CD4-positive, alpha-beta memory T cell (primary cell): ENCODE data around the gene ASNSD1. TPM values are rescaled to one million over a fixed set of nuclear protein-coding genes. Genes with fewer than 3 reads are reported as not detected.
A peak's percentile ranks its signal among the peaks of the same experiment; 100 is the strongest.
"Not testable (repeated sequence)": the region's sequence is repeated elsewhere in the genome, so short reads cannot be mapped to it uniquely, and the experiment has no call there.

Experiments used
- CTCF ChIA-PET: fragments of 350-600 bp; sonication (Branson Sonifier 250); formaldehyde crosslinking; loops from one replicate; lab custom pipeline; 2021; ENCODE audit warnings: inconsistent platforms; ENCODE audit not compliant: partially characterized antibody; lab: Charles Lee
- POLR2A ChIA-PET: fragments of 350-600 bp; sonication (Branson Sonifier 250); formaldehyde crosslinking; loops from one replicate; lab custom pipeline; 2021; ENCODE audit not compliant: partially characterized antibody; lab: Charles Lee
- DNase-seq, 5 donors: peaks; one replicate each; pipeline versions ENCODE4 v3.0.0 to v3.0.0-alpha.2; 2020 to 2022; ENCODE audit warnings: mixed read lengths in 1 of 5
- H3K27ac ChIP-seq: one replicate; pipeline ENCODE4 v1.7.0; 2013; ENCODE audit warnings: low read depth, low read length
- H3K27me3 ChIP-seq: 2 replicates; pipeline ENCODE4 v1.7.0; 2013; ENCODE audit warnings: mild to moderate bottlenecking, low read length, moderate library complexity; ENCODE audit not compliant: insufficient read depth
- H3K36me3 ChIP-seq: 2 replicates; pipeline ENCODE4 v1.7.0; 2013; ENCODE audit warnings: mild to moderate bottlenecking, low read length, moderate library complexity; ENCODE audit not compliant: insufficient read depth
- H3K4me1 ChIP-seq: 2 replicates; pipeline ENCODE4 v1.7.0; 2013; ENCODE audit warnings: mild to moderate bottlenecking, low read length, moderate library complexity; ENCODE audit not compliant: insufficient read depth
- H3K4me3 ChIP-seq, 2 donors: one replicate each; pipeline ENCODE4 v1.7.0; 2013; ENCODE audit warnings: low read length in 2 of 2, mild to moderate bottlenecking in 1 of 2
- H3K9me3 ChIP-seq, 2 donors: one replicate each; pipeline ENCODE4 v1.7.0; 2013; ENCODE audit warnings: low read length in 2 of 2, control low read depth in 1 of 2; ENCODE audit not compliant: control insufficient read depth in 1 of 2
- H3K27ac Mint-ChIP-seq, 7 donors: one replicate each; pipeline ENCODE4 v1.8.0; 2020 to 2021; ENCODE audit warnings: mixed read lengths in 7 of 7, mild to moderate bottlenecking in 6 of 7, inconsistent platforms in 3 of 7, moderate library complexity in 3 of 7
- H3K27me3 Mint-ChIP-seq, 2 donors: one replicate each; pipeline ENCODE4 v1.8.0; 2020 to 2021; ENCODE audit warnings: mixed read lengths in 2 of 2
- H3K36me3 Mint-ChIP-seq, 2 donors: one replicate each; pipeline ENCODE4 v1.8.0; 2020 to 2021; ENCODE audit warnings: mixed read lengths in 2 of 2, inconsistent platforms in 1 of 2, mild to moderate bottlenecking in 1 of 2
- H3K4me1 Mint-ChIP-seq, 4 donors: one replicate each; pipeline ENCODE4 v1.8.0; 2020 to 2021; ENCODE audit warnings: mixed read lengths in 4 of 4, mild to moderate bottlenecking in 1 of 4
- H3K4me3 Mint-ChIP-seq, 8 donors: one replicate each; pipeline ENCODE4 v1.8.0; 2020 to 2021; ENCODE audit warnings: mixed read lengths in 8 of 8, mild to moderate bottlenecking in 7 of 8, moderate library complexity in 6 of 8, inconsistent platforms in 3 of 8
- H3K9me3 Mint-ChIP-seq, 8 donors: one replicate each; pipeline ENCODE4 v1.8.0; 2020 to 2021; ENCODE audit warnings: mixed read lengths in 8 of 8, mild to moderate bottlenecking in 5 of 8, inconsistent platforms in 3 of 8, moderate library complexity in 1 of 8
- intact Hi-C: fragments of 100-400 bp; cut with micrococcal nuclease; formaldehyde crosslinking; loops from one replicate; pipeline ENCODE4 v1.15.1; 2023
- polyA plus RNA-seq, 2 donors: library from polyadenylated mRNA; unstranded; fragments of 300-500 nt; fragmentation: Illumina TruSeq; gene quantifications; one replicate each; pipeline ENCODE4 v1.2.3, GENCODE V29; 2021
- total RNA-seq, 2 experiments: library from RNA; stranded (reverse); gene quantifications; one replicate each; pipeline ENCODE4 v1.2.3, GENCODE V29; 2021

Gene ASNSD1
- total and polyA plus RNA-seq, 4 experiments from 2014 or later, result 46.9 to 68.7 (median 54.6) TPM

DNA sequence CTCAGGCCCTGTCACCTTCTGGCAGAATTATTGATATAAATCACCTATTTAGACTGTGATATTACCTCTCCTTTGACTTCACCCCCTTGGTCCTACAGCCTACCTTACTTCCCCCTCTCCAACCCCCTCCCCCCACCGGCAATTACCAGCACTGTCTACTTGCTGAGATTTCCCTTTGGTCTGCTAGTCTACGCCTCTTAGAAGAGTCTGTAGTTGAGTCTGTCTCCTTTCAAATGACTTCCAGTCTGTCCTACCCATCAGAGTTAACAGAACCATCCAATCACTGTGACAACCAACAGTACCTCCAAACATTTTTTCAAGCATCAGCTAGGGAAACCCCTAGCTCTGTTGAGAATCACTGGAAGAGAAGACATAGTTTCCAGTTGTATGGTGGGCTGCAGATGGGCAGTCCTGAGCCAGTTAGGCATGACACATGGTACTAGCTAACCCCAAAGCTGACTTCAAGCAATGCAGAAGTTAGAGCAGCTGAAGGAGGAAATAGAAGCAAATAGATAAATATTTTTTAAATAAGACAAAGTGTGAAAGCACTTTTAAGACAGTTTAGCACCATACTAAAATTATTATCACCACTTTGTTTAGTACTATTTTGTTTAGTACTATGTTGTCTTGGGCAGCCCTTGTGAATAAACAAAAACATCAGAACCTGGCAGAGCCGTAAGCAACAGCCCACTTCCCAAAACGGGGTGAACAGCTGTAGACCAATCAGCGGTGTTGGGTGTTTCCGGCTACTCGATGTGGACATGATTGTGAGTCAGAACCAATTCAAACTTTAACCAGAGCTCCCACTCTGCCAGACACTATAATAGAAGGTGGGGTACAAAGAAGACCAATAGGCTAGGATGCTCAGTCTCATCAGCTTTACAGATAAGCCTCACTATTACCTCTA is 2.7 kb upstream of the ASNSD1 start:
- Histone ChIP-seq H3K36me3 (no peaks in the 10 kb centered on the region), H3K27ac (peak overlapping the region; percentile 57), H3K9me3 (no peaks in the 10 kb centered on the region), H3K27me3 (no peaks in the 10 kb centered on the region), H3K4me3 (peak overlapping the region; percentile 25 to 30), H3K4me1 (peaks cover 51% of the 10 kb centered on the region)
- peaks cover 30 to 44% (median 34%) of the 10 kb centered on the region in 4 donors for H3K4me1 Mint-ChIP-seq
- H3K4me3 Mint-ChIP-seq, result peak overlapping the region; percentile 57 to 81 (median 79)
- H3K27ac Mint-ChIP-seq, result peak overlapping the region in 6 of 7 donors; percentile 77 to 96 (median 92)
- H3K36me3 Mint-ChIP-seq, result peaks cover under 1 to 1% of the 10 kb centered on the region in 2 donors
- intact Hi-C loops, result no loop called here
- CTCF ChIA-PET, result interaction anchor here (0.7 to 11.3 kb wide), 18 partner anchors 15 to 715 kb away, joined by 3 to 171 read pairs (median 4); partner anchors contain the start of genes ANKAR, OSGEPL1 and SLC40A1
- peak in 4 of 5 donors; percentile 16 to 71 (median 22) for DNase-seq
- POLR2A ChIA-PET, result interaction anchor here (0.7 to 4.9 kb wide), 18 partner anchors 10 to 1222 kb away, joined by 3 to 48 read pairs (median 5); partner anchors contain the start of genes ANKAR, GLS, MFSD6 and NEMP2
- no peaks in the 10 kb centered on the region for H3K27me3 Mint-ChIP-seq
- H3K9me3 Mint-ChIP-seq, result no peaks in the 10 kb centered on the region

DNA sequence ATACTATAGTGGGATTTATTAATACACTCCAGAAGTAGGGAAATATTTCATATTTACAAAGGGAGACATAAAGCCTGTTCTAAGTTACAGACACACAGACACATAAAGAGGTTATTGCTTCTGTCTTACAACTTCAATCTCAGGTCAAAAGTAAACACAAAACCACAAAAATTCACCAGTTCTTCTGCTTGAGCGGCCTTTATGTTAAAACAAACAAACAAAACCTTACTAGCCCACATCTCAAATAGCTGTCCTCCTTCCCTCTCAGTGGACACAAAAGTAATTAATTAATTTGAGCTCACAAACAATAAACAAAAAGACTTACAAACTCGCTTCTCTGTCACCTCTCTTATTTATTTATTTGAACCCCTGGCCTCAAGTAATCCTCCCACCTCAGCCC is 1.5 kb upstream of the ASNSD1 start:
- POLR2A ChIA-PET, result interaction anchor here (2.2 to 4.9 kb wide), 6 partner anchors 16 to 124 kb away, joined by 9 to 48 read pairs (median 26); partner anchors contain the start of genes ANKAR, ORMDL1, OSGEPL1 and PMS1
- peak overlapping the region in 1 of 8 donors; percentile 34 for H3K4me3 Mint-ChIP-seq

DNA sequence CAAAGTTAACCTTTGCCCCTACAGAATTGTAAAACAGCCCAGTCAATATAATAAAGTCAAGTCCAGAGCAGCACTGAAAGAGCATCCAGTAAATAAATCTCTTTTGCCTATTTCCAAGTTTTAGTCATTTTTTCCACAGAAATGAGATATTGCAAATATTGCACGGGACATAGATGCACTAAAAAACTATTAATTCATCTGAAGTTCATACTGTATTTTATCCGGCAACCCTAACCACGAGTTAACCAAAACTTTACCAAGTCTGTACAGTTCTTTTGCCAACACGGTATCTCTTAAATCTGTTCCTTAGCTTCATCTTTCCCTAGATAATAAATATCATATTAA is 484 bp upstream of the ASNSD1 start:
- H3K9me3 ChIP-seq, result no peaks in the 10 kb centered on the region
- no peak overlapping the region for H3K27ac Mint-ChIP-seq
- H3K4me1 ChIP-seq, result peaks cover 67% of the 10 kb centered on the region
- intact Hi-C loops, result loop anchor here (1.0 to 10.0 kb wide), 13 partner anchors 14 to 1354 kb away; partner anchors contain the start of genes ANKAR, ORMDL1, OSGEPL1 and PMS1
- no peak for DNase-seq
- H3K36me3 Mint-ChIP-seq, result peaks cover 3 to 13% of the 10 kb centered on the region in 2 donors
- no peaks in the 10 kb centered on the region for H3K9me3 Mint-ChIP-seq
- H3K4me3 ChIP-seq, result no peak overlapping the region
- POLR2A ChIA-PET, result interaction anchor here (1.0 to 6.4 kb wide), 11 partner anchors 10 to 123 kb away, joined by 3 to 48 read pairs (median 7); partner anchors contain the start of genes ANKAR, ORMDL1, OSGEPL1 and PMS1
- H3K36me3 ChIP-seq, result peaks cover 2% of the 10 kb centered on the region
- H3K27me3 ChIP-seq, result no peaks in the 10 kb centered on the region
- no peak overlapping the region for H3K4me3 Mint-ChIP-seq
- H3K27ac ChIP-seq, result no peak overlapping the region
- H3K4me1 Mint-ChIP-seq, result peaks cover 35 to 56% (median 42%) of the 10 kb centered on the region in 4 donors
- no peaks in the 10 kb centered on the region for H3K27me3 Mint-ChIP-seq
- CTCF ChIA-PET, result interaction anchor here (0.5 to 11.3 kb wide), 29 partner anchors 10 to 707 kb away, joined by 3 to 171 read pairs (median 4); partner anchors contain the start of genes ANKAR, ORMDL1, OSGEPL1 and PMS1

More for the DNA sequence above, 1.5 kb upstream of the ASNSD1 start:
- Histone ChIP-seq H3K4me3 (no peak overlapping the region), H3K4me1 (peaks cover 61% of the 10 kb centered on the region), H3K27ac (no peak overlapping the region), H3K36me3 (no peaks in the 10 kb centered on the region), H3K27me3 (no peaks in the 10 kb centered on the region), H3K9me3 (no peaks in the 10 kb centered on the region)
- CTCF ChIA-PET, result interaction anchor here (0.9 to 11.3 kb wide), 16 partner anchors 9 to 714 kb away, joined by 3 to 171 read pairs (median 4); partner anchors contain the start of genes ANKAR, OSGEPL1 and SLC40A1
- Mint-ChIP-seq H3K27ac (peak overlapping the region in 6 of 7 donors; percentile 29 to 96 (median 90)), H3K9me3 (no peaks in the 10 kb centered on the region), H3K27me3 (no peaks in the 10 kb centered on the region), H3K36me3 (peaks cover 3 to 8% of the 10 kb centered on the region in 2 donors), H3K4me1 (peaks cover 35 to 55% (median 39%) of the 10 kb centered on the region in 4 donors)
- no peak for DNase-seq
- intact Hi-C loops, result loop anchor here (5.0 to 10.0 kb wide), 2 partner anchors 663 to 1355 kb away; partner anchors contain the start of gene STAT1

GRCh38 chr2:189661957-189662321 is 680 bp downstream of the ASNSD1 start:
- ChIA-PET POLR2A (interaction anchor here (0.6 to 6.4 kb wide), 12 partner anchors 10 to 222 kb away, joined by 3 to 48 read pairs (median 6); partner anchors contain the start of genes ANKAR, ORMDL1, OSGEPL1 and PMS1), CTCF (interaction anchor here (1.2 to 11.3 kb wide), 9 partner anchors 12 to 100 kb away, joined by 4 to 171 read pairs (median 16); partner anchors contain the start of genes ANKAR, OSGEPL1 and SLC40A1)
- Mint-ChIP-seq H3K4me3 (no peak overlapping the region), H3K27me3 (no peaks in the 10 kb centered on the region), H3K4me1 (peaks cover 41 to 53% (median 42%) of the 10 kb centered on the region in 4 donors), H3K36me3 (peaks cover 12 to 24% of the 10 kb centered on the region in 2 donors), H3K27ac (no peak overlapping the region), H3K9me3 (no peaks in the 10 kb centered on the region)
- peaks cover 67% of the 10 kb centered on the region for H3K4me1 ChIP-seq
- peak overlapping the region; percentile 61 to 85 for H3K4me3 ChIP-seq
- peak overlapping the region; percentile 99 for H3K27ac ChIP-seq
- intact Hi-C loops, result loop anchor here (1.0 to 10.0 kb wide), 13 partner anchors 12 to 1353 kb away; partner anchors contain the start of genes ANKAR, ORMDL1, OSGEPL1 and PMS1
- H3K27me3 ChIP-seq, result no peaks in the 10 kb centered on the region
- peaks cover 13% of the 10 kb centered on the region for H3K36me3 ChIP-seq
- DNase-seq, result peak in 4 of 5 donors; percentile 11 to 22 (median 17)
- H3K9me3 ChIP-seq, result no peaks in the 10 kb centered on the region

DNA sequence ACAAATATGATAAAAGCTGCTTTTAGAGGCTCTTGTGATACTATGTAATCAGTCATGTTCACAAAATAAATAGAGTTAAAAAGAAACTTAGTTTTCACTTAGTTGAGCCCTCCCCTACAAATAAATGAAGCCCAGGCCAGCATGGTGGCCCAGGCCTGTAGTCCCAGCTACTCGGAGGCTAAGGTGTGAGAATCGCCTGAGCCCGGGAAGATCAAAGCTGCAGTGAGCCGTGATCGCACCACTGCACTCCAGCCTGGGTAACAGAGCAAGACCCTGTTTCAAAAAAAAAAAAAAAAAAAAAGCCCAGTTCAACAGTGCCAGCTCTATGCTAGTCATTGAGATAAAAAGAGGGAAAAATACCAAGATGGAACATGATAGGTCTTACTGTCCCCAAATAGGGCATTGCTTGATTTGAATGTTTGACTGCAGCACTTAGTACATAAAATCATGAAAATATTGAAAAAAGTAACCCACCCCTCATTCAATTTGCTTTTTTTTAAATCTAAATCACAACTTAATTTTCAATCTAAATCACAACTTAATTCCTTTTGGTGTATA is 1.5 kb downstream of the ASNSD1 start:
- H3K9me3 ChIP-seq, result no peaks in the 10 kb centered on the region
- Mint-ChIP-seq H3K9me3 (no peaks in the 10 kb centered on the region), H3K27ac (peak overlapping the region in 1 of 7 donors; percentile 22), H3K4me3 (no peak overlapping the region), H3K36me3 (peaks cover 17 to 32% of the 10 kb centered on the region in 2 donors), H3K4me1 (peaks cover 37 to 49% (median 42%) of the 10 kb centered on the region in 4 donors), H3K27me3 (no peaks in the 10 kb centered on the region)
- no peak for DNase-seq
- POLR2A ChIA-PET, result interaction anchor here (1.0 to 6.4 kb wide), 4 partner anchors 9 to 222 kb away, joined by 3 to 48 read pairs (median 13); partner anchors contain the start of gene ANKAR
- H3K4me1 ChIP-seq, result peaks cover 60% of the 10 kb centered on the region
- peaks cover 21% of the 10 kb centered on the region for H3K36me3 ChIP-seq
- CTCF ChIA-PET, result interaction anchor here (0.7 to 11.3 kb wide), 6 partner anchors 11 to 106 kb away, joined by 3 to 171 read pairs (median 36); partner anchors contain the start of genes ANKAR, OSGEPL1 and SLC40A1
- peak overlapping the region; percentile 99 for H3K27ac ChIP-seq
- intact Hi-C loops, result loop anchor here (5.0 to 10.0 kb wide), 2 partner anchors 660 to 1352 kb away; partner anchors contain the start of gene STAT1
- no peaks in the 10 kb centered on the region for H3K27me3 ChIP-seq
- H3K4me3 ChIP-seq, result peak overlapping the region in 1 of 2 donors; percentile 61

GRCh38 chr2:189663319-189663718 is 2.1 kb downstream of the ASNSD1 start:
- not testable (repeated sequence) for H3K27me3 ChIP-seq, H3K9me3 ChIP-seq, H3K9me3 Mint-ChIP-seq, H3K27me3 Mint-ChIP-seq, DNase-seq, H3K27ac ChIP-seq, H3K4me3 ChIP-seq
- Mint-ChIP-seq H3K4me3 (peak overlapping the region; percentile 48 to 75 (median 66)), H3K4me1 (peaks cover 31 to 45% (median 38%) of the 10 kb centered on the region in 4 donors), H3K27ac (peak overlapping the region in 5 of 7 donors; percentile 43 to 78 (median 69)), H3K36me3 (peaks cover 19 to 38% of the 10 kb centered on the region in 2 donors)
- peaks cover 55% of the 10 kb centered on the region for H3K4me1 ChIP-seq
- ChIA-PET CTCF (interaction anchor here (1.1 to 11.3 kb wide), 5 partner anchors 11 to 99 kb away, joined by 3 to 171 read pairs (median 64); partner anchors contain the start of genes ANKAR and OSGEPL1), POLR2A (interaction anchor here (3.2 to 6.4 kb wide), 2 partner anchors 8 to 12 kb away, joined by 20 to 48 read pairs; partner anchors contain the start of gene ANKAR)
- peaks cover 27% of the 10 kb centered on the region for H3K36me3 ChIP-seq
- intact Hi-C loops, result loop anchor here (5.0 to 10.0 kb wide), 2 partner anchors 659 to 1351 kb away; partner anchors contain the start of gene STAT1
